ENCODE data around the gene NSL1. TPM values are rescaled to one million over a fixed set of nuclear protein-coding genes. Genes with fewer than 3 reads are reported as not detected.
"Not testable (repeated sequence)": the region's sequence is repeated elsewhere in the genome, so short reads cannot be mapped to it uniquely, and the experiment has no call there.

Gene NSL1
- polyA plus RNA-seq, 3 donors = 8.4 to 21.1 (median 20.7) TPM

GRCh38 chr1:212721388-212722247, 70.0 kb downstream of the NSL1 start:
- WGBS, 3 donors = 68 to 76% (median 68%) methylated on average over 9 of the region's 9 CpGs
- H3K27ac ChIP-seq (ENCODE audit: low read depth, low read length) = no peak overlapping the region

DNA sequence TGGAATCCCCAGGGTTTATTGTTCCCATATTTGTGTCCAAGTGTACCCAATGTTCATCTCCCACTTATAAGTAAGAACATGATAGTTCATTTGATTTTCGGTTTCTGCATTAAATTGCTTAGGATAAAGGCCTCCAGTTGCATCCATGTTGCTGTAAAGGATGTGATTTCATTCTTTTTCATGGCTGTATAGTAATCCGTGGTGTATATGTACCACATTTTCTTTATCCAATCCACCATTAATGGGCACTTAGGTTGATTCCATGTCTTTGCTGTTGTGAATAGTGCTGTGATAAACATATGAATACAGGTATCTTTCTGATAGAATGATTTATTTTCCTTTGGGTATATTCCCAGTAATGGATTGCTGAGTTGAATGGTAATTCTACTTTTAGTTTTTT, 71.9 kb downstream of the NSL1 start:
- no peak overlapping the region for H3K27ac ChIP-seq (ENCODE audit: low read depth, low read length)
- 89 to 99% (median 97%) methylated on average over 2 of the region's 2 CpGs for WGBS, 3 donors

DNA sequence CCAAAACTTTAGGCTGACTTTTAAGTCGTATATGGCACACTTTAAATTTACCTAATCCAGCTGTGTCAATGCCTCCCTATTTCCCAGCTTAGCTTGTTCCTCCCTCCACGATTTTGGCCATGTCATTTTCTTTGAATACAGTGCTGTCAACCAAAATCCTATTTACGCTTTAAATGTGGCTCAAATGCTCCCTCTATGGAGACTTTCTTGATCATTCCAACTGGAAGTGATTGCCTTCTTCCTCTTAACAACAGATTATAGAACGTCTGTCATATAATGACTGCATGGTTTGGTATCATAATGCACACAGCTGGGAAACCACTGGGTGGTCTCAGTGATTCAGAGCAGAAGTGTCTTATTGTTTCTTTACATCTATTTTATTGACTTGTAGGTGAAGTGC, 73.1 kb downstream of the NSL1 start:
- H3K27ac ChIP-seq (ENCODE audit: low read depth, low read length) = no peak overlapping the region
- WGBS, 3 donors = 33 to 40% (median 38%) methylated on average over 4 of the region's 4 CpGs

DNA sequence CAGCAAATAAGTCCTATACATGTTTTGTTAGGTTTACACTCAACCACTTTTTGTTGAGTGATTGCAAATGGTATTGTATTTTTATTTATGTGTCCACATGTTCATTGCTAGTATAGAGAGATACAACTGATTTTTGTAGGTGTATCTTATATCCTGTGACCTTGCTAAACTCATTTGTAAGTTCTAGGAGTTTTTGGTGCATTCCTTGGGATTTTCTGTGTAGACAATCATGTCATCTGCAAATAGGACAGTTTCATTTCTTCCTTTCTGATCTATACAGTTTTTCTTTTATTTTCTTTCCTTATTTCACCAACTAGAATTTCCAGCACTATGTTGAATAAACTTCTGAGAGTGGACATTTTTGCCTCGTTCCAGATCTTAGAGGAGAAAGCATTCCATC, 75.4 kb downstream of the NSL1 start:
- WGBS, 3 donors = 56 to 67% (median 64%) methylated on average over 1 of the region's 1 CpG
- H3K27ac ChIP-seq (ENCODE audit: low read depth, low read length) = no peak overlapping the region

DNA sequence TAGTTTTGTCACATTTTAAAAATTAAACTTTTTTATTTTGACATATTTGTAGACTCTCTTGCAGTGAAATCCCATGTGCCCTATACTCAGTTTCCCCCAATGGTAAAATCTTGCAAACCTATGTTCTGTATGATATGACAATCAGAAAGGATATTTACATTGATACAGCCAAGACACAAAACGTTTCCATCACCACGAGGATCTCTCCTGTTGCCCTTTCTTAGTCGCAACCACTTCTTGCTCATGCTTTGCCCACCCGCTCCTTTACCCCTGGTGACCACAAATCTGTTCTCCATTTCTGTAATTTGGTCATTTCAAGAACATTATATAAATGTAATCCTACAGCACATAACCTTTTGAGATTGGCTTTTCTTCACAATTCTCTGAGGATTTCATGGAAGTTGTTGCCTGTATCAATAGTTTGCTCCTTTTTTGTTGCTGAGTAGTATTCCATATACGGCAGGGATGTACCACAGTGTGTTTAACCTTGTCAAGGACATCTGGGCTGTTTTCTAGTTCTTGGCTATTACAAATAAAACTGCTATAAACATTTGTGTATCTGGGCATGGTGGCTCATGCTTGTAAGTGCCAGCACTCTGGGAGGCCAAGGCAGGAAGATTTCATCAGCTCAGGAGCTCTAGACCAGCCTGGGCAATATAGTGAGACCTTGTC, 78.0 kb downstream of the NSL1 start:
- no peak overlapping the region for H3K27ac ChIP-seq (ENCODE audit: low read depth, low read length)
- WGBS, 3 donors = 85% methylated on average over 5 of the region's 5 CpGs

GRCh38 chr1:212712451-212713303, 78.9 kb downstream of the NSL1 start:
- 77 to 85% (median 80%) methylated on average over 4 of the region's 4 CpGs for WGBS, 3 donors
- H3K27ac ChIP-seq (ENCODE audit: low read depth, low read length) = no peak overlapping the region

DNA sequence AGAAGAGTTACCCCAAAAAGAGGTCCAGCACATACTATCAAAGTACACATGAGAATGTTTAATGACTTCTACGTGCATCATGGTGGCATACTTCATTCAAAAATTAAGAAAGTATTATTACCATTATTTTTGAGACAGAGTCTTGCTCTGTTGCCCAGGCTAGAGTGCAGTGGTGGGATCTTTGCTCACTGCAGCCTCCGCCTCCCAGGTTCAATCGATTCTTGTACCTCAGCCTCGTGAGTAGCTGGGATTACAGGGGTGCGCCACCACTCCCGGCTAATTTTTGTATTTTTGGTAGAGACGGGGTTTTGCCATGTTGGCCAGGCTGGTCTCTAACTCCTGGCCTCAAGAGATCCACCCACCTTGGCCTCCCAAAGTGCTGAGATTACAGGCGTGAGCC, 79.6 kb downstream of the NSL1 start:
- 93 to 99% (median 98%) methylated on average over 8 of the region's 8 CpGs for WGBS, 3 donors
- not testable (repeated sequence) for H3K27ac ChIP-seq (ENCODE audit: low read depth, low read length)

DNA sequence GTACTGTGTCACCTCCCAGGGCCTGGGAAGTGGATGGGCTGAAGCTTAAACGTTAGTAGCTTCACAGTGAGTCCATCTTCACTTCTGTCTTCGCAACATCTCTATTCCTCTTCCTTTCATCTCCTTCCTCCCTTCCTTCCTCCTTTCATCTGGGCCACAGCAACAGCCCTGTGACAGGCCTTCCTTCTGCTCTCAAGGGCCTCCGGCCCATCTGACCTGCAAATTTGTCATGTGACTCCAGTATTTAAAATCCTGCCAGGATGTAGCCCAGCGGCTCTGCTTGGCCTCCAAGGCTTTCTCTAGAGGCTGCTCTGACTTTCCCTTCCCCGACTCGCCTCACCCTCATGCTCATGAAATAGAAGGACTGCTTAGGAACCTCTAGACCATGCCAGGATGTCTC, 81.0 kb downstream of the NSL1 start:
- H3K27ac ChIP-seq (ENCODE audit: low read depth, low read length) = no peak overlapping the region
- WGBS, 3 donors = 53 to 69% (median 63%) methylated on average over 6 of the region's 6 CpGs

DNA sequence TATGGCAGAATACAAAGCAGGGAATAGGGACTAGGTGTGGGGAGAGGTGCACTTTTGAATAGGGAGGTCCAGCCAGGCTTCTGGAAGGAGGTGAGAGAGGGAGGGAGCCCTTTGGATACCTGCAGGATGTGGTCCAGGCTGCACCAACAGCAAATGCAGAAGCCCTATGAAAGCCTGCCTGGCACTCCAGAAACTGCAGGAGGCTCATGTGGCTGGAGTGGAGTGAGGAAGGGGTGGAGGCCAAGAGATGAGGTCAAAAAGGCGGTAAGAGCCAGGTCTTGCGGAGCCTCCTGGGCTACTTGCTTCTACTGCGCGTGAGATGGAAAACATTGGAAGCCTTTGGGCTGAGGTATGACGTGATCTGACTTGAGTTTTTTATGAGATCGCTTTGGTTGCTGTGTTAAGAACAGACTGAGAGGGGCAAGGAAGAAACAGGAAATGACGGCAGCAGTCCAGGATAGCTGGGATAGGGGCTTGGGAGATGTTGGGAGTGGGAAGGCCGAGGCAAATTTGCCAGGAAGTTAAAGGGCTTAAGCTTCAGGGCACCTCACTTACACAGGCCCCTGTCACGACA, 87.5 kb downstream of the NSL1 start:
- no peak overlapping the region for H3K27ac ChIP-seq (ENCODE audit: low read depth, low read length)
- 67 to 93% (median 82%) methylated on average over 9 of the region's 9 CpGs for WGBS, 3 donors

DNA sequence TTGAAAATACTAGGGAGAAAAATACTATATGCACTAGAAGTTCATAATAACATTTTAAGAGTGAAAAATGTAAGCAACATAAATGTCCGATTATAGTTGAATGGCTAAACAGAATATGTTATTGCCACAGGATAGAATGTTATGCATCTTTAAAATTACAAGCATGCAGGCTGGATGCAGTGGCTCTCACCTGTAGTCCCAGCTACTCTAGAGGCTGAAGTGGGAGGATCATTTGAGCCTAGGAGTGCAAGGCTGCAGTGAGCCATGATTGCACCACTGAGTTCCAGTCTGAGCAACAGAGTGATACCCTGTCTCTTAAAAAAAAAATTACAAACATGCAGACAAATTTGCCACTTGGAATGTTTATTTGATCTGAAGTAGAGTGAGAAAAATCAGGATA, 88.9 kb downstream of the NSL1 start:
- no peak overlapping the region for H3K27ac ChIP-seq (ENCODE audit: low read depth, low read length)
- WGBS, 3 donors = 46 to 72% (median 68%) methylated on average over 1 of the region's 1 CpG

DNA sequence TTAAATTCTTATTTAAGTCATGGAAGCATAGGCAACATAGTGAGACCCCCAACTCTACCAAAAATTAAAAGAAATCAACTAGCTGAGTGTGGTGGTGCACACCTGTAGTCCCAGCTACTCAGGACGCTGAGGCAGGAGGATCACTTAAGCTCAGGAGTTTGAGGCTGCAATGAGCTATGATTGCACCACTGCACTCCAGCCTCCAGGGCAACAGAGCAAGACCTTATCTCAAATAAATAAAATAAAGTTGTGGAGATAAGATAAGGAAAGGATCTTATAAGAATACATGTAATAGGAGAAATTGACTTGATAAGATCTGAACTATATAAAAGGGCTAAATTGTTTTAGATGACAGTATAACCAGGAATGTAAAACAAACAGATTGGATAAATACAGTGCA, 89.7 kb downstream of the NSL1 start:
- 45 to 71% (median 66%) methylated on average over 1 of the region's 1 CpG for WGBS, 3 donors
- H3K27ac ChIP-seq (ENCODE audit: low read depth, low read length) = no peak overlapping the region

DNA sequence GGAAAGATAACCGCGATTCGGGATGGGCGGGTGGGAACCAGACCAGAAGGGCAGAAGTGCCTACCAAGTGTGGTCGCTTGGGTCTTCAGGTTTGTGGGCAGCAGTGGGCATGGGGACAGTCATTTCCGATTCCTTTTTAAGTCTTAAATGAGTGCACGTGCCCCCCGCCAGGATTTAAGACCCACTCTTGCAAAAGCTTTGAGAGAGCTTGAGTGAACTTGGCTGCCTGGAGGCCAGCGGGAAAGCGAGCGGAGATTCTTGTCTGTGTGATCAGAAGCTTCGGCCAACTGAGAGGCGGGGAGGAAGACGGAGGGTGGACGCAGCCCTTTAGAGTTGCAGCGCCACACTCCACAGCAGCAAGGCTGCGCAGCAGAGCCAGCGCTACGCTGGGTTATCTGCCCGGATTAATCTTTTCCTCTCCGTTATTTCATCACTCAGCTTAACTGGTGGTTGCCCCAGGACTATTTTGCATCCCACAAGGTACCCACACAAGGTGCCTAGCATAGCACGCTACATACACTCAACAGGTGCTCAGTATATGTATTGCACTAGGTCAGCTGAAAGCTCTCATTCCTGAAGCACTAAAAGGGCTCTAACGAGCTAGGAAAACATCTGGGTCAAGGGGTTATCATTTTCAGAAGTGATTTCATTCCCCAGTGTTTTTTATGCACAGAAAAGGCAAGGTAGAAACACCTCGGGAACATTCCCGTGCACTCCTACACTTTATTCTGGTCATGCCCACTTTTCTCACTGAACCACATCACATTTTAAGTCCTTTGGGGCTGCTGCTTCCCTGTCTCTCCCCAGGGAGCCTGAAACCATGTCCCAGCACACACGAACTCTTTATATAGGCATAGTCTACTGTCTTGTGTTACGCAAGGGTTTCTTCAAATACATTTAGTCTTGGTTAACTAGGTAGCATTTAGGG, 90.4 kb downstream of the NSL1 start:
- H3K27ac ChIP-seq (ENCODE audit: low read depth, low read length) = no peak overlapping the region
- 7 to 10% (median 8%) methylated on average over 27 of the region's 27 CpGs for WGBS, 3 donors

- 0 to 1% (median 1%) methylated on average over 53 to 56 of the region's 56 CpGs for WGBS, 3 donors
- no peak overlapping the region for H3K27ac ChIP-seq (ENCODE audit: low read depth, low read length)
Measured at GRCh38 chr1:212700223-212700891, 91.2 kb downstream of the NSL1 start.

GRCh38 chr1:212699625-212700222, 91.9 kb downstream of the NSL1 start, which contains the start of gene BATF3:
Gene BATF3 (minus strand): TSS chr1:212699840. CDS start chr1:212699762, 78 bp downstream.
- WGBS, 3 donors = 0% methylated on average over 48 to 79 of the region's 79 CpGs
- H3K27ac ChIP-seq (ENCODE audit: low read depth, low read length) = no peak within 1 kb of the TSS

GRCh38 chr1:212699104-212699624, 92.4 kb downstream of the NSL1 start:
- H3K27ac ChIP-seq (ENCODE audit: low read depth, low read length) = no peak overlapping the region
- 1% methylated on average over 27 to 42 of the region's 42 CpGs for WGBS, 3 donors

GRCh38 chr1:212698467-212699103, 93.0 kb downstream of the NSL1 start:
- no peak overlapping the region for H3K27ac ChIP-seq (ENCODE audit: low read depth, low read length)
- WGBS, 3 donors = 24 to 33% (median 29%) methylated on average over 12 of the region's 12 CpGs
